B cell (primary cell): ENCODE results near the gene SEC31B. TPM values are rescaled to one million over a fixed set of nuclear protein-coding genes. Genes with fewer than 3 reads are reported as not detected.

Experiments
- ATAC-seq: fragments of 200-7000 bp; cut with Tn5 transposase; one replicate; pipeline ENCODE4 v1.10.0; 2021; ENCODE audit warnings: low read depth, mild to moderate bottlenecking, moderate number of reproducible peaks, moderate library complexity
- CTCF ChIA-PET: fragments of 350-600 bp; sonication (Branson Sonifier 250); formaldehyde crosslinking; loops from one replicate; lab custom pipeline; 2021; ENCODE audit warnings: antibody characterized with exemption, inconsistent platforms; lab: Charles Lee
- POLR2A ChIA-PET: fragments of 350-600 bp; sonication (Branson Sonifier 250); formaldehyde crosslinking; loops from one replicate; lab custom pipeline; 2021; ENCODE audit warnings: antibody characterized with exemption; lab: Charles Lee
- DNase-seq: peaks from one replicate; pipeline ENCODE4 v3.0.0; 2013
- H2AFZ ChIP-seq: 2 replicates; pipeline ENCODE4 v1.6.1; 2012; ENCODE audit warnings: mild to moderate bottlenecking, low read depth, low read length; ENCODE audit not compliant: insufficient read depth, poor library complexity, severe bottlenecking
- H3K27ac ChIP-seq, 2 donors: 1 replicate in 1 of 2; 2 replicates in 1 of 2; pipeline ENCODE4 v1.5.1; 2012 to 2013; ENCODE audit warnings: low read length in 2 of 2, mild to moderate bottlenecking in 2 of 2, moderate library complexity in 1 of 2
- H3K27me3 ChIP-seq, 4 experiments: fragments of 200-600 bp in 1 of 4; sonication (generic) in 1 of 4; replicated peaks in 1 of 4; 1 replicate in 2 of 4; 2 replicates in 2 of 4; pipeline versions ENCODE4 v1.6.1 to v1.7.0; 2013 to 2016; ENCODE audit warnings: low read length in 3 of 4, mild to moderate bottlenecking in 2 of 4, mixed read lengths in 1 of 4, moderate library complexity in 1 of 4; ENCODE audit not compliant: insufficient read depth in 4 of 4, control insufficient read depth in 3 of 4; ENCODE audit errors: control extremely low read depth in 1 of 4
- H3K36me3 ChIP-seq, 2 experiments: replicated peaks in 1 of 2; 1 replicate in 1 of 2; 2 replicates in 1 of 2; pipeline versions ENCODE4 v1.6.1 to v1.7.1; 2013; ENCODE audit warnings: low read length in 1 of 2; ENCODE audit not compliant: insufficient read depth in 2 of 2, control insufficient read depth in 1 of 2; ENCODE audit errors: control extremely low read depth in 1 of 2, extremely low read depth in 1 of 2
- H3K4me1 ChIP-seq, 2 donors: fragments of 200-600 bp in 1 of 2; sonication (generic) in 1 of 2; 1 replicate in 1 of 2; 2 replicates in 1 of 2; pipeline versions ENCODE4 v1.5.1 to v1.6.1; 2013 to 2017; ENCODE audit warnings: low read length in 2 of 2; ENCODE audit not compliant: control insufficient read depth in 2 of 2, insufficient read depth in 2 of 2
- H3K4me2 ChIP-seq: replicated peaks from 2 replicates; pipeline ENCODE3; 2012; ENCODE audit warnings: mild to moderate bottlenecking, low read depth, low read length; ENCODE audit not compliant: poor library complexity, severe bottlenecking
- H3K4me3 ChIP-seq, 5 experiments: fragments of 200-600 bp in 1 of 5; sonication (generic) in 1 of 5; 1 replicate in 3 of 5; 2 replicates in 2 of 5; pipeline versions ENCODE4 v1.5.1 to v1.7.0; 2011 to 2016; ENCODE audit warnings: low read length in 4 of 5, mild to moderate bottlenecking in 4 of 5, low read depth in 2 of 5, control low read depth in 1 of 5, moderate library complexity in 1 of 5; ENCODE audit not compliant: insufficient read depth in 1 of 5; ENCODE audit errors: control extremely low read depth in 1 of 5, extremely low read depth in 1 of 5
- H3K79me2 ChIP-seq: fragments of 200-600 bp; sonication (generic); one replicate; pipeline ENCODE4 v1.6.0; 2016; ENCODE audit warnings: low read length; ENCODE audit not compliant: control insufficient read depth, insufficient read depth
- H3K9ac ChIP-seq: fragments of 200-600 bp; sonication (generic); 2 replicates; pipeline ENCODE4 v1.6.1; 2017; ENCODE audit warnings: mild to moderate bottlenecking, low read length, moderate library complexity
- H3K9me3 ChIP-seq, 3 donors: one replicate each; pipeline versions ENCODE4 v1.6.1 to v1.7.1; 2013; ENCODE audit warnings: low read length in 2 of 3; ENCODE audit not compliant: control insufficient read depth in 2 of 3, insufficient read depth in 1 of 3; ENCODE audit errors: control extremely low read depth in 1 of 3
- H4K20me1 ChIP-seq: 2 replicates; pipeline ENCODE4 v1.6.0; 2012; ENCODE audit warnings: mild to moderate bottlenecking, low read length; ENCODE audit not compliant: insufficient read depth, control insufficient read depth, poor library complexity, severe bottlenecking
- H3K27ac Mint-ChIP-seq: one replicate; pipeline ENCODE4 v1.8.0; 2021; ENCODE audit warnings: mixed read lengths
- H3K27me3 Mint-ChIP-seq: one replicate; pipeline ENCODE4 v1.8.0; 2021; ENCODE audit warnings: mixed read lengths
- H3K4me1 Mint-ChIP-seq: one replicate; pipeline ENCODE4 v1.8.0; 2021; ENCODE audit warnings: mixed read lengths
- H3K4me3 Mint-ChIP-seq: one replicate; pipeline ENCODE4 v1.8.0; 2021; ENCODE audit warnings: mixed read lengths
- H3K9me3 Mint-ChIP-seq: one replicate; pipeline ENCODE4 v1.8.0; 2022; ENCODE audit warnings: mixed read lengths; ENCODE audit not compliant: insufficient read depth
- EZH2 ChIP-seq: IDR thresholded peaks from 2 replicates; pipeline ENCODE4 v1.6.1; 2012; ENCODE audit warnings: borderline replicate concordance, low read depth, mild to moderate bottlenecking, moderate library complexity, low read length; ENCODE audit not compliant: insufficient read depth, poor library complexity, severe bottlenecking
- WGBS: methylation state at CpG from one replicate; pipeline ENCODE4 v1.1.5; 2013; ENCODE audit warnings: missing lambda C conversion rate; ENCODE audit not compliant: insufficient coverage; 5-methylcytosine and 5-hydroxymethylcytosine counted together
- intact Hi-C: fragments of 100-400 bp; cut with micrococcal nuclease; formaldehyde crosslinking; loops from one replicate; pipeline ENCODE4 v1.10.0; 2022
- polyA plus RNA-seq: library from polyadenylated mRNA; depleted of rRNA; stranded (reverse); fragments of >200 nt; gene quantifications from 2 replicates; pipeline ENCODE4 v1.2.3, GENCODE V29; 2012
- total RNA-seq, 2 donors: library from RNA; stranded (reverse); fragments of 120-200 nt in 1 of 2; gene quantifications; 1 replicate in 1 of 2; 2 replicates in 1 of 2; pipeline versions ENCODE4 v1.2.3 to v1.2.4, GENCODE V29; 2013 to 2022
- TF ChIP-seq, protein P1 (sequence below): fragments of 200-600 bp; IDR thresholded peaks from one replicate; pipeline ENCODE4 v1.8.0; 2022; ENCODE audit warnings: antibody characterized with exemption, mild to moderate bottlenecking

Gene SEC31B
- total and polyA plus RNA-seq, 2 donors (not counting 1 experiment from before 2014, with no cell fraction given): 36.3 to 45.7 TPM

DNA sequence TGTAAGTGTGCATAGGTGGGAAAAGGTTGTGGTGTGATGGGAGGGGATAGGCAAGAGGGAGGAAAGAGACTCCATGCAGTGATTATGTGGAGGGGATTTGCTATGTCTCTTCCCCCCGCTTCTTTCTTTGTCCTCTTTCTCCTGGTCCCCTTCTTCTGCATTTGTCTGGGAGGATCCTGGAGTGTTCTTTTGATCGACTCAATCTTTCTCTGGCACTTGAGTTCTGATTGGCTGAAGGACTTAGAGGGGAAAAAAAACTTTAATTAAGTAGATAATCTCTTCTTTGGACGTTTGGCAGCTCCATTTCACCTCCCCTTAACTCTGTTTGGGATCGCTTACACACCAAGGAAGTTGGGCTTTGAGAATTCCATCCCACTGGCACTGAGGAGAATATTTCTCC, 57.0 kb downstream of the SEC31B start, which contains the start of gene WNT8B:
TSS of gene WNT8B (plus strand) at position 301 of the 400 bp plus-strand sequence. CDS start 160 bp downstream, outside the sequence.
- Histone ChIP-seq H3K27me3 (no peaks in the 10 kb centered on the region), H3K4me3 (no peak within 1 kb of the TSS), H3K9me3 (peaks cover 0 to 1% (median 0%) of the 10 kb centered on the region in 3 donors), H3K79me2 (no peaks in the 10 kb centered on the region), H3K27ac (no peak within 1 kb of the TSS), H3K9ac (no peak within 1 kb of the TSS), H3K36me3 (no peaks in the 10 kb centered on the region), H4K20me1 (no peaks in the 10 kb centered on the region), H3K4me2 (no peak within 1 kb of the TSS), H3K4me1 (no peaks in the 10 kb centered on the region), H2AFZ (no peak within 1 kb of the TSS)
- no CpG with 5 or more reads among the region's 4 CpGs for WGBS
- ChIA-PET POLR2A (no interaction called here), CTCF (no interaction called here)
- intact Hi-C loops: no loop called here
- Mint-ChIP-seq H3K4me3 (no peak within 1 kb of the TSS), H3K9me3 (no peaks in the 10 kb centered on the region), H3K27me3 (peaks cover 14% of the 10 kb centered on the region), H3K4me1 (no peaks in the 10 kb centered on the region), H3K27ac (no peak within 1 kb of the TSS)
- DNase-seq (no peak), ATAC-seq (no peak)
- TF ChIP-seq, protein P1, sequence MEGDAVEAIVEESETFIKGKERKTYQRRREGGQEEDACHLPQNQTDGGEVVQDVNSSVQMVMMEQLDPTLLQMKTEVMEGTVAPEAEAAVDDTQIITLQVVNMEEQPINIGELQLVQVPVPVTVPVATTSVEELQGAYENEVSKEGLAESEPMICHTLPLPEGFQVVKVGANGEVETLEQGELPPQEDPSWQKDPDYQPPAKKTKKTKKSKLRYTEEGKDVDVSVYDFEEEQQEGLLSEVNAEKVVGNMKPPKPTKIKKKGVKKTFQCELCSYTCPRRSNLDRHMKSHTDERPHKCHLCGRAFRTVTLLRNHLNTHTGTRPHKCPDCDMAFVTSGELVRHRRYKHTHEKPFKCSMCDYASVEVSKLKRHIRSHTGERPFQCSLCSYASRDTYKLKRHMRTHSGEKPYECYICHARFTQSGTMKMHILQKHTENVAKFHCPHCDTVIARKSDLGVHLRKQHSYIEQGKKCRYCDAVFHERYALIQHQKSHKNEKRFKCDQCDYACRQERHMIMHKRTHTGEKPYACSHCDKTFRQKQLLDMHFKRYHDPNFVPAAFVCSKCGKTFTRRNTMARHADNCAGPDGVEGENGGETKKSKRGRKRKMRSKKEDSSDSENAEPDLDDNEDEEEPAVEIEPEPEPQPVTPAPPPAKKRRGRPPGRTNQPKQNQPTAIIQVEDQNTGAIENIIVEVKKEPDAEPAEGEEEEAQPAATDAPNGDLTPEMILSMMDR: no peak
- TF ChIP-seq EZH2: no peak

DNA sequence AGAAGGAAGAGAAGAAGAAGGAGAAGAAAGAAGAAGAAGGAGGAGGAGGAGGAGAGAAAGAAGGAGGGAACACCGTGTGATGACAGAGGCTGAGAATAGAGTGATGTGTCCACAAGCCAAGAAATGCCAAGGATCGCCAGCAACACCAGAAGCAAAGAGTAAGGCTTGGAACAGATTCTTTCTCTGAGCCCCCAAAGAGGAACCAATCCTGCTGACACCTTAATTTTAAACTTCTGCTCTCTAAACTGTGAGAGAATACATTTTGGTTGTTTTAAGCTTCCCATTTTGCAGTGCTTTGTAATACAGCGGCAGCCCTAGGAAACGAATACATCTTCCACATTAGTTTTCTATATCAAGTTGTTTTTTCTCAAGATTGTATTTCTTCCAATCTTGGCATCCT, 70.7 kb downstream of the SEC31B start:
- no peak for ATAC-seq
- Histone ChIP-seq H3K9me3 (peaks cover 1 to 7% (median 4%) of the 10 kb centered on the region in 3 donors), H3K27ac (no peak overlapping the region), H3K36me3 (no peaks in the 10 kb centered on the region), H3K4me2 (no peak overlapping the region), H3K79me2 (no peaks in the 10 kb centered on the region), H3K4me3 (no peak overlapping the region), H3K4me1 (no peaks in the 10 kb centered on the region), H2AFZ (no peak overlapping the region), H4K20me1 (no peaks in the 10 kb centered on the region), H3K27me3 (peaks cover 0 to 5% (median 2%) of the 10 kb centered on the region in 4 experiments), H3K9ac (no peak overlapping the region)
- DNase-seq: no peak
- H3K4me1 Mint-ChIP-seq: no peaks in the 10 kb centered on the region
- intact Hi-C loops: no loop called here
- ChIA-PET CTCF (no interaction called here), POLR2A (no interaction called here)
- no peak for TF ChIP-seq EZH2
- TF ChIP-seq, protein P1: no peak
- H3K27me3 Mint-ChIP-seq: peaks cover 29% of the 10 kb centered on the region
- no peak overlapping the region for H3K27ac Mint-ChIP-seq
- 59% methylated on average over 2 of the region's 4 CpGs for WGBS
- H3K4me3 Mint-ChIP-seq: no peak overlapping the region
- H3K9me3 Mint-ChIP-seq: peaks cover 3% of the 10 kb centered on the region
